NCI-H2227 treated with DMSO at 0.1 percent for 48 hours (cell line): ENCODE measurements around the gene DPH3.

Source experiments
- DNase-seq: peaks from one replicate; lab custom pipeline; 2025; lab: John Stamatoyannopoulos, UW

The DPH3 gene

GRCh38 chr3:16233806-16234205 lies 30.9 kb downstream of the DPH3 start:
- DNase-seq = no peak

GRCh38 chr3:16231983-16232382 lies 32.8 kb downstream of the DPH3 start:
- DNase-seq = no peak

- DNase-seq = no peak
Measured at GRCh38 chr3:16229681-16230080, 35.1 kb downstream of the DPH3 start.

DNA sequence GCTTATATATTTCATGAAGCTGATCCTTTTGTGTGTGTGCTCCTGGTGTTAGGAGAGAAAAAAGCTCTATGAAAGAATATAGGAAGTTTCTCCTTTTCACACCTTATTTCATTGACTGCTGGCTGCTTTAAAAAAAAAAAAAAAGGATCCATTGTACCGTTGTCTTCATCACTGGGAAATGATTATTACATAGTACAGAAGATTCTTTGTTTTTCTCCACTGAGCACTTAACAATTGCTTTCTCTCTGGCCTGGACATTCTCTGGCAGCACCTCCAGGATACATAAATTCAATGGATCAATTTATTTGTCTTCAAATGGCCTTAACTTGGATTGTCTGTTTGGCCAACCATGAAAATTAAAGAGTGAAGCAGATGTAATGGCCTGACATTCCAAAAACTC lies 37.2 kb downstream of the DPH3 start:
- no peak for DNase-seq

DNA sequence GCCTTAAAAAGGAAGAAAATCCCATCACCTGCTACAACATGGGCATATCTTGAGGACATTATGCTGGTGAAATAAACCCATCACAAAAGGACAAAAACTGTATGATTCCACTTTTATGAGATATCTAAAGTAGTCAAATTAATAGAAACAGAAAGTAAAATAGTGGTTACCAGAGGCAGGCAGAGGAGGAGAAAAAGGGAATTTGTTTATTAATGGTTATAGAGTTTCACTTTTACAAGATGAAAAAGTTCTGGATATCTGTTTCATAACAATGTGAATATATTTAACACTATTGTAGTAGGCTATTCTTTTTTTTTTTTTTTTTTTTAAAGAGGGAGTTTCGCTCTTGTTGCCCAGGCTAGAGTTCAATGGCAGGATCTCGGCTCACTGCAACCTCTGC lies 40.4 kb downstream of the DPH3 start:
- no peak for DNase-seq

- no peak for DNase-seq
Measured at GRCh38 chr3:16222547-16222946, 42.2 kb downstream of the DPH3 start.

DNA sequence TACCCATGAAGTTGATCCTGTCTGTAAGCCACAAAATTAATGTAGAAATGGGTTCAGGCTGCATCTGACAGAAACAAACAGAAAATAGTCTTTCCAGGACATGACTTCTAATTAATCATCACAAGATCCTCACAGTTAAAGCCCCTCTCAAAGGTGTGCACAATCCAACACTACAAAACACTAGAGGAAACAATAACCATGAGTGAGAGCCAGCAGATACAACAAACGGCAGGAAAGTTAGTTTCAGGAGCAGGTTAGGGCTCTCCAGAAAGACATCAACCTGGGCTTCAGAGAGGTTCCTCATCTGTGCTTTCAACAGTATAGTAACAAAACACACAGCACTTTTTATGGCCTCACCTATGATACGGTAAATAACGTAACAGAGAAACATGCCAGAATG lies 42.8 kb downstream of the DPH3 start:
- DNase-seq = no peak

DNA sequence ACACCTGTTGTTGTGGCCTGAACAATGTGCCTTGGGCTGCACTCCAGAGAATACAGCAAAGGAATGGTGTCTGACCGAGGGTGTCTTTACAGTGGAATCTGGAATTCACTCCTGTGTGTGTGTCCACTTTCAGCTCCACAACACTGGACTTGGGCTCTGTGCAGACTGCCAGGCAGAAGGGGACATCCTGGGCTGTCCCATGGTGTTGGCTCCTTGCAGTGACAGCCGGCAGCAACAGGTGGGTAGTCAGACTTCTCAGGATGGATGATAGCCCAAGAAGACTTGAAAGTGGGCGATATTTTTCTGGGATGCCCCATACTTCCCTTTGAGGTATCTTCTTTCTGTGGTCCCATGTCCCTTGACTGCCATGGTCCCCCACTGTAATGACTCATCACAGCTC lies 45.0 kb downstream of the DPH3 start:
- DNase-seq = no peak

GRCh38 chr3:16216373-16216935 lies 48.3 kb downstream of the DPH3 start:
- DNase-seq = no peak

DNA sequence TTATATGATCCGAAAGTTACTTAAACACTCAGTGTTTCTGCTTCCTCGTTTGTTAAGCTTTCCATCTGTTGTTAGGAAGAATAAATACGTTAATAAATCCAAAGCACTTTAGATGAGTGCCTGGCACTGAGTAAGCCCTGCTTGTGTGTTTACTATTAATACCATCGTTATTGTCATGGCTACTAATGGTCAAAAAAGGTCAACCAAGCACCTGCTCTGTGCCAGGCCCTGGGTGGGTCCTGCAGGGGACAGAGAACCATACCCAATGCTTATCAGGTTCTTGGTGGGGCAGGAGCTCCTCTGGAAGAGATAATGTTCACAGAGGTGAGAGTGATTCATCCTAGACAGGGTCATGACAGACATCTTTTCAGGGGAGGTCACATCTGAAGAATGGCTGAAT lies 50.4 kb downstream of the DPH3 start:
- no peak for DNase-seq

DNA sequence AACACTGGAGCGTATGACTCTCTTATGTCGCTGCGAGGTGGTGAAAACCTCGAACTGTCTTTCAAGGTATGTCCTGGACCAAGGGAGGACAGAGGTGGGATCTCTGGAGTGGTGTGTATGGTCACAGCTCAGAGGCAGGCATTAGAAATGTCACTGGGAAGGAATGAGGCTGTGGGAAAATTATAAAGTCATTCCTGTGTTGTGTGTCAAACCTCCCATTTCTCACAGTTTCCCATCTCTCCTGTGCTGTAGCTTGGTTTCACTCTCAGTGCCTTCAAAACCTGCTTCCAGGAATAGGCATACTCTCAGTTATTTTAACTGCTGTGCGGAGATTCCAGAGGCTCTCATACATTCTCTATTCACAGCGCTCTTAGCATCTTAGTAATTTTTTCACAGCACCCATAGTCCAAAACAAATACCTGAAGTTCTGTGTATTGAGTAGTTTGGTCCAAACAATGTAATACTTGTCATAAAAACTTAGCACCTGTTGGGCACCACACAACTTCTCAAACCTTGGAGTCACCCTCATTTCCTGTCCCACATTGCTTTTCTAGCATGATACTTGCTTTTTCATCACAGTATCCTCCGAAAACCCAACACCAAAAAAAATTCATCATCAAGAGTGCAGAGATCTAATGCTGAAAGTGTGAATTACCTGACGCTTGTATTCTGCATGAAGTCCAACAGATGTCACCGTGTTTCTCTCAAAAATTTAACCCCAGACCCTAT lies 53.4 kb downstream of the DPH3 start:
- DNase-seq = no peak
